HEK293 (cell line): ENCODE results near the gene SAP25.

Experiments
- ATF2 ChIP-seq: fragments of 450-650 bp; formaldehyde crosslinking; IDR thresholded peaks from 2 replicates; pipeline ENCODE4 v1.5.1; 2016; ENCODE audit warnings: missing biosample characterization, missing genetic modification characterization, low read depth
- CTCF ChIP-seq: fragments of 450-650 bp; formaldehyde crosslinking; IDR thresholded peaks from 2 replicates; pipeline ENCODE4 v1.5.1; 2016; ENCODE audit warnings: missing biosample characterization, missing genetic modification characterization
- ZNF140 ChIP-seq: fragments of 450-650 bp; formaldehyde crosslinking; IDR thresholded peaks from 2 replicates; pipeline ENCODE4 v1.5.1; 2016; ENCODE audit warnings: missing biosample characterization, missing genetic modification characterization
- ZNF610 ChIP-seq: fragments of 450-650 bp; formaldehyde crosslinking; IDR thresholded peaks from 2 replicates; pipeline ENCODE4 v1.5.1; 2016; ENCODE audit warnings: missing biosample characterization, missing genetic modification characterization, borderline replicate concordance
- ZSCAN18 ChIP-seq: fragments of 450-650 bp; formaldehyde crosslinking; IDR thresholded peaks from 2 replicates; pipeline ENCODE4 v1.5.1; 2016; ENCODE audit warnings: missing biosample characterization, missing genetic modification characterization

GRCh38 chr7:100532165-100533022 lies 41.3 kb downstream of the SAP25 start:
- TF ChIP-seq ZNF610 (tag by site-specific recombination) (no peak), CTCF (tag by site-specific recombination) (no peak), ZSCAN18 (no peak), ZNF140 (tag by site-specific recombination) (no peak), ATF2 (no peak)
